Mesenchymal stem cell (in vitro differentiated cells and primary cell): ENCODE measurements around the gene NAP1L4.

Experiments
- DNase-seq: peaks from one replicate; pipeline ENCODE4 v3.0.0-alpha.2; 2013
- H2AFZ ChIP-seq: one replicate; pipeline ENCODE4 v1.6.1; 2013; ENCODE audit warnings: low read depth, mild to moderate bottlenecking, control low read depth, inconsistent platforms, low read length, moderate library complexity
- H2AK5ac ChIP-seq: 2 replicates; pipeline ENCODE4 v1.6.1; 2013; ENCODE audit warnings: low read length, moderate library complexity, mild to moderate bottlenecking, inconsistent platforms; ENCODE audit not compliant: severe bottlenecking
- H2BK120ac ChIP-seq: one replicate; pipeline ENCODE4 v1.6.1; 2013; ENCODE audit warnings: low read depth, mild to moderate bottlenecking, inconsistent platforms, low read length, moderate library complexity
- H2BK12ac ChIP-seq, 2 experiments: one replicate each; pipeline ENCODE4 v1.6.1; 2013; ENCODE audit warnings: inconsistent platforms in 2 of 2, low read length in 2 of 2, mild to moderate bottlenecking in 2 of 2, moderate library complexity in 2 of 2, control low read depth in 1 of 2
- H2BK15ac ChIP-seq: one replicate; pipeline ENCODE4 v1.6.1; 2013; ENCODE audit warnings: mild to moderate bottlenecking, low read depth, inconsistent platforms; ENCODE audit not compliant: poor library complexity, severe bottlenecking
- H2BK5ac ChIP-seq: 2 replicates; pipeline ENCODE4 v1.6.1; 2013; ENCODE audit warnings: low read depth, mild to moderate bottlenecking, low read length, control low read depth, inconsistent platforms; ENCODE audit not compliant: poor library complexity, severe bottlenecking
- H3K14ac ChIP-seq, 2 experiments: one replicate each; pipeline ENCODE4 v1.6.1; 2013; ENCODE audit warnings: inconsistent platforms in 2 of 2, low read length in 2 of 2, control low read depth in 1 of 2, mild to moderate bottlenecking in 1 of 2, moderate library complexity in 1 of 2
- H3K18ac ChIP-seq, 2 experiments: one replicate each; pipeline ENCODE4 v1.6.1; 2013; ENCODE audit warnings: inconsistent platforms in 2 of 2, low read length in 2 of 2, control low read depth in 1 of 2, low read depth in 1 of 2, mild to moderate bottlenecking in 1 of 2
- H3K23ac ChIP-seq, 2 experiments: one replicate each; pipeline ENCODE4 v1.6.1; 2013; ENCODE audit warnings: inconsistent platforms in 2 of 2, low read length in 2 of 2, mild to moderate bottlenecking in 2 of 2, moderate library complexity in 2 of 2, control low read depth in 1 of 2
- H3K27ac ChIP-seq: 2 replicates; pipeline ENCODE4 v1.5.1; 2013; ENCODE audit warnings: mild to moderate bottlenecking, moderate library complexity, low read length, control low read depth, inconsistent platforms; ENCODE audit not compliant: poor library complexity, severe bottlenecking
- H3K27me3 ChIP-seq, 2 experiments: 2 replicates each; pipeline versions ENCODE4 v1.6.1 to v1.7.0; 2013; ENCODE audit warnings: low read length in 2 of 2, mild to moderate bottlenecking in 2 of 2, moderate library complexity in 2 of 2, control low read depth in 1 of 2, inconsistent platforms in 1 of 2; ENCODE audit not compliant: control insufficient read depth in 1 of 2, insufficient read depth in 1 of 2
- H3K36me3 ChIP-seq, 2 experiments: 2 replicates each; pipeline versions ENCODE4 v1.6.1 to v1.7.0; 2013; ENCODE audit warnings: low read length in 2 of 2, control low read depth in 1 of 2, inconsistent platforms in 1 of 2, low read depth in 1 of 2, mild to moderate bottlenecking in 1 of 2; ENCODE audit not compliant: insufficient read depth in 2 of 2, control insufficient read depth in 1 of 2
- H3K4ac ChIP-seq, 2 experiments: one replicate each; pipeline ENCODE4 v1.6.1; 2013; ENCODE audit warnings: inconsistent platforms in 2 of 2, low read length in 2 of 2, mild to moderate bottlenecking in 2 of 2, moderate library complexity in 2 of 2, control low read depth in 1 of 2, low read depth in 1 of 2
- H3K4me1 ChIP-seq: 2 replicates; pipeline ENCODE4 v1.6.1; 2013; ENCODE audit warnings: low read depth, low read length, control low read depth; ENCODE audit not compliant: control insufficient read depth, insufficient read depth
- H3K4me2 ChIP-seq: 2 replicates; pipeline ENCODE4 v1.6.1; 2013; ENCODE audit warnings: low read length, mild to moderate bottlenecking, inconsistent platforms; ENCODE audit not compliant: poor library complexity, severe bottlenecking
- H3K4me3 ChIP-seq, 2 experiments: 2 replicates each; pipeline versions ENCODE4 v1.5.1 to v1.7.0; 2013; ENCODE audit warnings: low read length in 2 of 2, mild to moderate bottlenecking in 2 of 2, control low read depth in 1 of 2, low read depth in 1 of 2; ENCODE audit not compliant: insufficient read depth in 1 of 2
- H3K79me1 ChIP-seq: replicated peaks from 2 replicates; pipeline ENCODE4 v1.6.1; 2013; ENCODE audit warnings: mild to moderate bottlenecking, control low read depth, low read length, inconsistent platforms; ENCODE audit not compliant: poor library complexity, severe bottlenecking
- H3K9ac ChIP-seq: 2 replicates; pipeline ENCODE4 v1.7.0; 2013; ENCODE audit warnings: mild to moderate bottlenecking, low read length, moderate library complexity
- H3K9me3 ChIP-seq: 2 replicates; pipeline ENCODE4 v1.7.0; 2013; ENCODE audit warnings: mild to moderate bottlenecking, low read length; ENCODE audit not compliant: control insufficient read depth
- H4K8ac ChIP-seq: one replicate; pipeline ENCODE4 v1.6.1; 2013; ENCODE audit warnings: inconsistent platforms, mild to moderate bottlenecking, low read length, moderate library complexity
- H4K91ac ChIP-seq: one replicate; pipeline ENCODE4 v1.6.1; 2013; ENCODE audit warnings: mild to moderate bottlenecking, low read length, inconsistent platforms
- whole genome bisulfite sequencing: methylation state at CpG from one replicate; pipeline ENCODE4 v1.1.7; 2013; ENCODE audit warnings: mixed read lengths; 5-methylcytosine and 5-hydroxymethylcytosine counted together

NAP1L4 gene

DNA sequence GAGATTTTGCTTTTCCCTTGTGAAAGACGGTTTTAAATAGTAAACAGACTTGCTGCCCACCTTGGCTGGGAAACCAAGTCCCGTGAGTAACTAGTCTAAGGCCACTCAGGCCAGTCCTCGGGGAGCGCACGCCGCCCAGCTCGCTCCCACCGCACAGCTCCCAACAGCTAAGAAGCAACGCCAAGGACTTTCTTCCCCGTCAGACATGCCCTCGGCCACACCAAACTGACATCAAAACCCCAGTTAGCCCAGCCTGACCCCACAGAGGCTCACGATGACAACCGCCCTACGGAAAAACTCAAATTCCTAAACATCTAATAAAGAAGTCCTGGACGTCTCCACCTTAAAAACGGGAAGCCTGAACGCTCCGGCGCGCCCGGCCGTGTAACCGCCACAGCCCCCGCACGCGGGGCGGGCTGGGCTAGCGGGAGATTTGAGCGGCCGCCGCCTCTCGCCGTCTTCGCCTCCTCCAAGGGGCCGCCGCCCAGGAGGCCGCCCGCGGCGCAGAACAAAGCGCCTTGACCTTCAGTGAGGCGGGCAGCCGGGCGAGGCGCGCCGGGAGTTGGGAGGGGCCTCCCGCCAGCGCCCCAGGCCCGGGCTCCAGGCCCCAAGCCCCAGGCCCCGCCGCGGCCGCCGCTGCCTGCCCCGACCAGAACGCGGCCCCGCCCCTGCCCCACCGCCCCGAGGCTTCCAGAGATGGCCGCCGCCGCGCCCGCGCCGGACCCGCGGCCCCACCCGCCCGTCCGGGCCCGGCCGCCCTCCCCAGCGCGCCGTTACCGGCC, 486 bp downstream of the NAP1L4 start:
- H3K14ac ChIP-seq = peak overlapping the region in 1 of 2 experiments; percentile 78
- peak overlapping the region in 1 of 2 experiments; percentile 7 for H2BK12ac ChIP-seq
- no peaks in the 10 kb centered on the region for H3K9me3 ChIP-seq
- H3K9ac ChIP-seq = peak overlapping the region; percentile 96
- peak overlapping the region; percentile 35 to 87 for H3K4ac ChIP-seq
- no peak overlapping the region for H3K23ac ChIP-seq
- peaks cover 6% of the 10 kb centered on the region for H3K4me1 ChIP-seq
- H3K4me3 ChIP-seq = peak overlapping the region; percentile 74 to 95
- H3K79me1 ChIP-seq = peaks cover 2% of the 10 kb centered on the region
- peak overlapping the region; percentile 92 for H2BK5ac ChIP-seq
- peak overlapping the region; percentile 73 for H4K91ac ChIP-seq
- peak; percentile 67 for DNase-seq
- H4K8ac ChIP-seq = peak overlapping the region; percentile 59
- H3K4me2 ChIP-seq = peak overlapping the region; percentile 95
- H2BK15ac ChIP-seq = peak overlapping the region; percentile 44
- no peak overlapping the region for H2AFZ ChIP-seq
- peak overlapping the region; percentile 74 for H2AK5ac ChIP-seq
- H3K27me3 ChIP-seq = no peaks in the 10 kb centered on the region
- peak overlapping the region; percentile 79 to 85 for H3K18ac ChIP-seq
- peak overlapping the region; percentile 91 for H2BK120ac ChIP-seq
- peaks cover 0 to 4% of the 10 kb centered on the region in 2 experiments for H3K36me3 ChIP-seq
- peak overlapping the region; percentile 72 for H3K27ac ChIP-seq
- WGBS = 1% methylated on average over 56 of the region's 79 CpGs

DNA sequence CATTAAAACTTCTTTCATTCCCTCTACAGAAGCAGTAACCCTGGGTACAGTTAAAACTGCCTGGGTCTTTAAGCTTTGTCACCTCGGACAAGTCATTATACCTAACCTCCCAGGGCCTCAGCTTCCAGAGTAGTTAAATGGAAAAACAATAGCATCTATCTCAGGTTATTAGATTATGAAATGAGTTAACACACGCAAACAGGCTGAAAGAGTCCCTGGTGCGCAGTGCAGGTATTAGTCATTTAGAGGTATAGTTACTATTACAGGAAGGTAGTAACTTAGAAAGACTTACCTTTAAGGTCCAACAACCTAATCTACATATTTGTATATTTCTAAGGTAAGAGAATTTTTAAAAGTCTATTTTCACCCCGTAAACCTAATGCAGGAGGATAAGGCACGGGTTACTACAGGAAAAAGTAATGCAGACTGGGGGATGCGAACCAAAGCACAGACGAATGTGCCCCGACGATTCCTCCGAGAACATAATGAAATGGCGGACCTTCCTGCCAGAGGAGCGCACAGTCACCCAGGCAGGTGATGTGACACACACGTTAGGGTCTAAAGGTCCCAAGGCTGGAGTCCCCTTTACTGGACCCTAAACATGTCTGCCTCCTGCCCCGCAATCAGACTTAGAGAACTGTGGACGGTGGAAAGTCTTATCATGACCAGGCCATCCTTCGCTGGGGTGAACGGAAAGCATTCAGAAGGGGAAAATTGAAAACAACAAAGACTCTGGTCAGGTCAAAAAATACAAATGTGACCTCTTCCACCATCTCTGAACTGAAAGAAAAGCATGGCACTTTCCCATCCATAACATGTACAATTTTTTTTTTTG, 1.3 kb downstream of the NAP1L4 start:
- peak overlapping the region; percentile 72 for H3K27ac ChIP-seq
- peak overlapping the region; percentile 95 for H3K4me2 ChIP-seq
- H3K23ac ChIP-seq = peak overlapping the region in 1 of 2 experiments; percentile 81
- WGBS = 1% methylated on average over 14 of the region's 17 CpGs
- no peak overlapping the region for H2AK5ac ChIP-seq
- no peaks in the 10 kb centered on the region for H3K27me3 ChIP-seq
- H3K4ac ChIP-seq = peak overlapping the region; percentile 29 to 60
- H3K14ac ChIP-seq = peak overlapping the region in 1 of 2 experiments; percentile 95
- no peak overlapping the region for H2BK15ac ChIP-seq
- H3K4me1 ChIP-seq = peaks cover 3% of the 10 kb centered on the region
- H3K9me3 ChIP-seq = no peaks in the 10 kb centered on the region
- H3K9ac ChIP-seq = peak overlapping the region; percentile 96
- peak; percentile 34 for DNase-seq
- H4K91ac ChIP-seq = no peak overlapping the region
- H4K8ac ChIP-seq = no peak overlapping the region
- H3K4me3 ChIP-seq = peak overlapping the region; percentile 74 to 95
- H3K36me3 ChIP-seq = peaks cover 0 to 4% of the 10 kb centered on the region in 2 experiments
- H3K79me1 ChIP-seq = peaks cover 2% of the 10 kb centered on the region
- no peak overlapping the region for H3K18ac ChIP-seq
- no peak overlapping the region for H2BK120ac ChIP-seq
- H2BK12ac ChIP-seq = peak overlapping the region in 1 of 2 experiments; percentile 39
- H2BK5ac ChIP-seq = peak overlapping the region; percentile 3
- H2AFZ ChIP-seq = no peak overlapping the region

DNA sequence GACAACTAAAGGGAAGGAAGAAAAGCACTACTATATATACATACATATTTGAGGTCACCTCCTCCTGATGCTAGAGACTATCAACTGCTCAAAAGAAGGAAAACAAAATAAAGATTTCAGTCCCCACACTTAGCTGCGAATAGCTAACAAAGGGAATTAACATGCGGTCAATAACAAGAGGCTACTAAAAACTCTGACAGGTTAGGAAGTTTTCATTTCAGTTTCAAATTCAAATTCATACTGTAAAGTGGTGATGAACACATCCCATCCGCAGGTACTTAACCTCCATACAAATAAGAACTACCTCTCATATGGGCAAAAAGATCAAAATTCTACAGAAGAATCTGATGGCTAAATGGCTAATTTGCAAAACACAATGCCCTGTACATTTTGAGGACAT, 2.6 kb downstream of the NAP1L4 start:
- no peak overlapping the region for H3K23ac ChIP-seq
- H3K18ac ChIP-seq = no peak overlapping the region
- no peaks in the 10 kb centered on the region for H3K27me3 ChIP-seq
- H4K8ac ChIP-seq = no peak overlapping the region
- peak overlapping the region; percentile 18 for H3K27ac ChIP-seq
- no peak overlapping the region for H2AFZ ChIP-seq
- no peak overlapping the region for H2BK5ac ChIP-seq
- H3K14ac ChIP-seq = no peak overlapping the region
- peak overlapping the region; percentile 51 for H3K4me2 ChIP-seq
- H2BK12ac ChIP-seq = no peak overlapping the region
- peaks cover 3% of the 10 kb centered on the region for H3K4me1 ChIP-seq
- H2BK15ac ChIP-seq = no peak overlapping the region
- WGBS = 33% methylated on average over 3 of the region's 3 CpGs
- DNase-seq = no peak
- H3K4ac ChIP-seq = no peak overlapping the region
- peaks cover 2% of the 10 kb centered on the region for H3K79me1 ChIP-seq
- H4K91ac ChIP-seq = no peak overlapping the region
- H3K4me3 ChIP-seq = peak overlapping the region in 1 of 2 experiments; percentile 95
- no peak overlapping the region for H2AK5ac ChIP-seq
- H3K9ac ChIP-seq = peak overlapping the region; percentile 96
- H3K36me3 ChIP-seq = peaks cover 0 to 7% of the 10 kb centered on the region in 2 experiments
- H2BK120ac ChIP-seq = no peak overlapping the region
- H3K9me3 ChIP-seq = no peaks in the 10 kb centered on the region

DNA sequence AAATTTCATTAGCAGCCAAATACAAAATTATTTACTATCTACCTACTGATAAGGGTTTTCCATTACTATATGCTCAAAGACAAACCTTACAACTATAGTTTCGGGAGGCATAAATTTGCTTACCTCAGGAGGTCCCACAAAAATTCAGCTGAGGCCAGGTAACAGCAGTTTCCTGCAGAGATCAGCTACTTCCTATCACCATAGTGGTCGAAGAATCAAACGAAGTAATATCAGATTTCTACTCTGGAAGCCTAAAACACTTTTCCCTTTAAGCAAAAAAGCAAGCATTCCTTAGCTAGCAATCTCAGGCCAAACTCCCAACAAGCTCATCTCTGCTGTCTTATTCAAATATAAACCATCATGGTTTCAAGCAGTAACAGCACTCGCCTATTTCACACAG, 3.1 kb downstream of the NAP1L4 start:
- H3K79me1 ChIP-seq = peaks cover 2% of the 10 kb centered on the region
- H3K36me3 ChIP-seq = peaks cover 2 to 8% of the 10 kb centered on the region in 2 experiments
- H3K18ac ChIP-seq = no peak overlapping the region
- no peak overlapping the region for H2BK120ac ChIP-seq
- no peak overlapping the region for H2BK15ac ChIP-seq
- no peak overlapping the region for H3K4ac ChIP-seq
- peaks cover 3% of the 10 kb centered on the region for H3K4me1 ChIP-seq
- H3K27ac ChIP-seq = peak overlapping the region; percentile 18
- H2BK12ac ChIP-seq = no peak overlapping the region
- H3K4me3 ChIP-seq = peak overlapping the region in 1 of 2 experiments; percentile 95
- WGBS = 60% methylated on average over 4 of the region's 4 CpGs
- H3K14ac ChIP-seq = no peak overlapping the region
- H3K27me3 ChIP-seq = no peaks in the 10 kb centered on the region
- H2AFZ ChIP-seq = no peak overlapping the region
- H3K9ac ChIP-seq = peak overlapping the region; percentile 96
- DNase-seq = peak; percentile 23
- peak overlapping the region; percentile 46 for H3K4me2 ChIP-seq
- H3K23ac ChIP-seq = no peak overlapping the region
- no peaks in the 10 kb centered on the region for H3K9me3 ChIP-seq
- H4K91ac ChIP-seq = no peak overlapping the region
- no peak overlapping the region for H4K8ac ChIP-seq
- H2AK5ac ChIP-seq = no peak overlapping the region
- H2BK5ac ChIP-seq = no peak overlapping the region
